ENCODE results near the gene CBR3.

The CBR3 gene

DNA sequence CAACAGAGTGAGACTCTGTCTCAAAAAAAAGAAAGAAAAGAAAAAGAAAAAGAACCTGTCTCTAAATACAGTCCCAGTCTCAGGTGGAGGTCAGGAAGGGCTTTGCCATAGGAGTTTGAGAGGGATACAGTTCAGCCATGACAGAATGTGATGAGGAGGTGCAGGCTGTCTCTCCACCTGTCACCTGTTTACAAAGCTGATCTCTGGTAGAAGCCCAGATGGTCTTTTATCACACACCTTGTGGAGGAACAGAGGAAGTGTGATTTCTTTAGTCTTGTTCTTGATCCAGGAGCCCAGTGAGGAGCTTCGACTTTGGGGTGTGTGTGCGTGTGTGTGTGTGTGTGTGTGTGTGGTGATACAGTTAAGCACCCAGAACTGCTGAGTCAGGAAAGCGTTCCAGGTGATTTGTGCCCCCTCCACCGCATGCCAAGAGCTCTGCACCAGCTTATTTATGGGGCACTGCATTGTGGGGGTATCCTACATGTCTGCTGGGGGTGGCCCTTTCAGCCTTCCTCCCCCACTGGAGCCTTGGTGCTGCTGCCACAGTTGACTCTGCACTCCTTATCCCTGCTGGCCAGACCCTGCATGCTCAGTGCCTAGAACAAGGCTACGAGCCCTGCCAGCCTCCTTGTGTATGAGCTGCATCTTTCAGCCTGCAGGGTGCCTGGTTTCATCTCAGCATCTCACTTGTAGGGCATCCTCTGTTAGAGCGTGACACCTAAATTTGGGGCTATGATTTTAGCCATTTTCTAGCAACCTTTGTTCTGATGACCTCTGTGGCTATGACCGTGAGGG, 41.1 kb downstream of the CBR3 start:
- Mint-ChIP-seq H3K4me3 (no peak overlapping the region), H3K27ac (no peak overlapping the region), H3K36me3 (ENCODE audit: low read depth) (peaks cover 7% of the 10 kb centered on the region), H3K27me3 (no peaks in the 10 kb centered on the region), H3K4me1 (peaks cover 15% of the 10 kb centered on the region), H3K9me3 (no peaks in the 10 kb centered on the region)
- DNase-seq, result no peak
- ATAC-seq, result no peak

DNA sequence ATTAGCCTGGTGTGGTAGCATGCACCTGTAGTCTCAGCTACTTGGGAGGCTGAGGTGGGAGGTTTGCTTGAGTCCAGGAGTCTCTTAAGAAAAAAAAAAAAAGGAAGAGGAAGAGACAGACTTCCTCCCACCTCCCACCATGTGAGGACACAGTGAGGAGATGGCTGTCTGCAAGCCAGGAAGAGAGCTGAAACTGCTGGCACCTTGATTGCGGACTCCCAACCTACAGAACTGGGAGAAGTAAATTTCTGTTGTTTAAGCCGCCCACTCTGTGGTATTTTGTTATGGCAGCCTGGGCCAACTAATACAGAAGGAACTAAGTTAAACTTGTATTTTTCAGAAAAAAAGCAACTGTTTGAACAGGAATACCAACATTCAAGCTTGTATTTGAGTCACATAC, 43.5 kb downstream of the CBR3 start:
- Mint-ChIP-seq H3K36me3 (ENCODE audit: low read depth) (peaks cover 6% of the 10 kb centered on the region), H3K27ac (no peak overlapping the region), H3K9me3 (no peaks in the 10 kb centered on the region)

DNA sequence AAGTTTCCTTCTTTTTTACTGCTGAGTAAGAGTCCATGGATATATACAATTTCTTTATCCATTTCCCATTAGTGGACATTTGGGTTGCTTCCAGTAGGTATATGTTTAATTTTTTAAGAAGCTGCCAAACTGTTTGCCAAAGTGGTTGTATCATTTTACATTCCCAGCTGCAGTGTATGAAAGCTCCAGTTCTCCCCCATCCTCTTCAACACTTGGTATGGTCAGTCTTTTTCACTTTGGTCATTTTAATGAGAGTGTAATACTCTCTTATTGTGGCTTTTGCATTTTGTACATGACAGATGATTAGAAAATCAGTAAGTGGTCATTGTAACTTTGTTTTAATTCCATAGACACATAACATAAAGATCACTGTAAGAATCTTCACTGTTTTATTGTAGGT, 44.3 kb downstream of the CBR3 start:
- H3K9me3 Mint-ChIP-seq, result no peaks in the 10 kb centered on the region
- H3K27me3 Mint-ChIP-seq, result no peaks in the 10 kb centered on the region
- H3K4me3 Mint-ChIP-seq, result no peak overlapping the region

More for the DNA sequence above, 43.5 kb downstream of the CBR3 start:
- Mint-ChIP-seq H3K4me3 (no peak overlapping the region), H3K27me3 (no peaks in the 10 kb centered on the region), H3K4me1 (peaks cover 10% of the 10 kb centered on the region)
- ATAC-seq, result no peak
- DNase-seq, result no peak

DNA sequence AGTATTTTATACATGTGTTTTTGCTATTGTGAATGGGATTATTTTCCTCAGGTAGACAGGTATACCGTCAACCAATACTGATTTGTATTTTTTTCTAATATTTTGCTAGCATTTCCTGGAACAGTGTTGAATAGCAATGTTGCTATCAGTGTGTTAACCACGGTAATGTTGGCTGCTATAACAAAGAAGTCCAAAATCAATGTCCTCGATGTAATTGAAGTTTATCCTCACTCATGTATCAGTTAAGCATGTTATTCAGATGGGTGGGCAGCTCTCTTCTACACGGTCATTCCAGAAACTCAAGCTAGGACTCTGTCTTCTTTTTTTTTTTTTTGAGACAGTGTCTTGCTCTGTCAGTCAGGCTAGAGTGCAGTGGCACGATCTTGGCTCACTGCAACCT, 46.1 kb downstream of the CBR3 start:
- Mint-ChIP-seq H3K36me3 (ENCODE audit: low read depth) (peaks cover 6% of the 10 kb centered on the region), H3K4me1 (no peaks in the 10 kb centered on the region), H3K9me3 (no peaks in the 10 kb centered on the region), H3K4me3 (no peak overlapping the region), H3K27ac (no peak overlapping the region), H3K27me3 (no peaks in the 10 kb centered on the region)
- ATAC-seq (no peak), DNase-seq (no peak)

More for the DNA sequence above, 44.3 kb downstream of the CBR3 start:
- ATAC-seq (no peak), DNase-seq (no peak)
- Mint-ChIP-seq H3K4me1 (peaks cover 5% of the 10 kb centered on the region), H3K36me3 (ENCODE audit: low read depth) (peaks cover 6% of the 10 kb centered on the region), H3K27ac (no peak overlapping the region)

DNA sequence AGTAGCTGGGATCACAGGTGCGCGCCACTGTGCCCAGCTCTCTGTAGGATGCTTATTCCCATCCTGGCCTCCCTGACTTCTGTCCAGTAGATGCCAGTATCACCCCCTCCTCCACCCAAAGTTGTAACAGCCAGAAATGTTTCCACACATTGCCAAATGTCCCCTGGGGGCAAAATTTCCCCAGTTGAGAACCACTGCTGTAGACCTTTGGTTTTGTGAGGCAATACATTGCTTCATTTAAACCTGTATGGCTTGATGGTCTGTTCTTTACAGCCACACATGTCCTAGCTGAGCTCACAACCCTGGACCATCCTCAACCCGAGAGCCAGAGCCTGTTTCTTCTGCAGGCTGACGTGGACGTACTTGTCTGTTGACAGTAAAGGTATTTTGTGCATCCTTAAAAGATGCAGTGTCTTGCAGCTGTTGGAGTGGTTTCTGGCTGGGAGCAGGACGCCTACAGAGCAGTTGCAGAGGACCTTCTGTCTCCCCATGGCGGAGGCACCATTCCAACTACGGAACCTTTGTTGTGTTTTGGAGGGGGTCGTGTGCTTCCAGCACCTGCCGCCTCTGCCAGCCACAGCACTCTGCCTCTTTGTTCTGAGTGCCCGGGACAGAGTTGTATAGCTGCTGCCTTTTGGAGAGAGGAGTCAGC, 48.4 kb downstream of the CBR3 start:
- no peak overlapping the region for H3K4me3 Mint-ChIP-seq
- H3K27ac Mint-ChIP-seq, result no peak overlapping the region
- H3K27me3 Mint-ChIP-seq, result no peaks in the 10 kb centered on the region
- H3K9me3 Mint-ChIP-seq, result no peaks in the 10 kb centered on the region
- ATAC-seq, result no peak
- H3K36me3 Mint-ChIP-seq (ENCODE audit: low read depth), result peaks cover 8% of the 10 kb centered on the region
- no peak for DNase-seq
- H3K4me1 Mint-ChIP-seq, result peaks cover 1% of the 10 kb centered on the region

DNA sequence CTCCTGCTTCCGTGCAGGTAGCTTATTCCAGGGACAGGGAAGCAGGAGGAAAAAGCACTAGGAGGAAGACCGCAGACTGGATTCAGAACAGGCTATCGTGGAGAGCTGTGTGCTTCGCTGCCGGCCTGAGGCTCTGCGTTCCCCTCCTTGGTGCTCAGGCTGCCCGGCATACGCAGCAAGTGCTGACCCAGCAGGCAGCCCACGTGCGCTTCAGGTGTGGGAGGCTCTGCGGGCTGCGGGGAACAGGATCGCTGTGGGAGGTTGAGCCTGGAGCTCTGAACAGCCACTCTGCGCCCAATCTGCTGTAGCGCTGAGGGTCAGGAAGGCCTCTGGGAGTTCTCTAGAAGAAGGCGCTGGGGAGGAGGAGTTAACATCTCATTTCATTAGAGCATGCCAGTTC, 49.7 kb downstream of the CBR3 start:
- Mint-ChIP-seq H3K27me3 (no peaks in the 10 kb centered on the region), H3K4me3 (no peak overlapping the region), H3K36me3 (ENCODE audit: low read depth) (peaks cover 5% of the 10 kb centered on the region), H3K27ac (no peak overlapping the region), H3K9me3 (no peaks in the 10 kb centered on the region), H3K4me1 (peaks cover 6% of the 10 kb centered on the region)
- no peak for DNase-seq
- no peak for ATAC-seq

DNA sequence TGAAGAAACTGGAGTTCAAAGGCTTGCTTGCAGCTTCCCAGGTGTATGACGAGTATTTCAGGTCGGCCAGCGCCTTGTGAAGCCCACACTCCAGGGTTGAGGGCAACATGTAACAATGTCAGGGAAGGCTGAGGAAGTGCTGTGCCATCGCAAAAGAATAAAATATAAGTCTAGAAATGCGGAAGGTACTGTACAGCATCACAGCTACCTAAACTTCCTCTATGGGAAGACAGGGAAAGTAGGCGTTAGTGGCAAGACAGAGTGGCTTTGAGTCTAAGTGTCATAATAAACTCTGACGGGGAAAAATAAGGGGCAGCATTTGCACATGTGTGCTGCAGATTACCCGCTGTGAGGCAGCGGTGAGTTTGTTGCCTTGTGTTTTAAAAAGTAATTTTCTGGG, 50.6 kb downstream of the CBR3 start:
- Mint-ChIP-seq H3K9me3 (no peaks in the 10 kb centered on the region), H3K4me3 (no peak overlapping the region), H3K4me1 (peaks cover 6% of the 10 kb centered on the region)

DNA sequence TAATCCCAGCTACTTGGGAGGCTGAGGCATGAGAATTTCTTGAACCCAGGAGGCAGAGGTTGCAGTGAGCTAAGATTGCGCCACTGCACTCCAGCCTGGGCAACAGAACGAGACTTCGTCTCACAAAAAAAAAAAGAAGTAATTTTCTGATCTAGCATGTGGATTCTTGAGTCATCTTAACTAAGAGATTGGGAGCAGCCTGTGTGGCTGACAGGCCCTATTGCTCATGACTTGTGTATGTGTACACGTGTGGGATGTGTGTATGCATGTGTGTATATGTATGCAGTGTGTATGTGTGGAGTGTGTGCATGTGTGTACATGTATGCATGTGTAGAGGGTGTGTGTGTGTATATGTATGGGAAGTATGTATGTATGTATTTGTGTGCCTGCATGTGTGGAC, 51.2 kb downstream of the CBR3 start:
- Mint-ChIP-seq H3K36me3 (ENCODE audit: low read depth) (peaks cover 7% of the 10 kb centered on the region), H3K9me3 (no peaks in the 10 kb centered on the region), H3K27ac (no peak overlapping the region), H3K4me3 (no peak overlapping the region), H3K27me3 (no peaks in the 10 kb centered on the region), H3K4me1 (peaks cover 6% of the 10 kb centered on the region)
- no peak for DNase-seq
- ATAC-seq, result no peak

More for the DNA sequence above, 50.6 kb downstream of the CBR3 start:
- no peak for DNase-seq
- peaks cover 5% of the 10 kb centered on the region for H3K36me3 Mint-ChIP-seq (ENCODE audit: low read depth)
- no peaks in the 10 kb centered on the region for H3K27me3 Mint-ChIP-seq
- no peak for ATAC-seq
- no peak overlapping the region for H3K27ac Mint-ChIP-seq

DNA sequence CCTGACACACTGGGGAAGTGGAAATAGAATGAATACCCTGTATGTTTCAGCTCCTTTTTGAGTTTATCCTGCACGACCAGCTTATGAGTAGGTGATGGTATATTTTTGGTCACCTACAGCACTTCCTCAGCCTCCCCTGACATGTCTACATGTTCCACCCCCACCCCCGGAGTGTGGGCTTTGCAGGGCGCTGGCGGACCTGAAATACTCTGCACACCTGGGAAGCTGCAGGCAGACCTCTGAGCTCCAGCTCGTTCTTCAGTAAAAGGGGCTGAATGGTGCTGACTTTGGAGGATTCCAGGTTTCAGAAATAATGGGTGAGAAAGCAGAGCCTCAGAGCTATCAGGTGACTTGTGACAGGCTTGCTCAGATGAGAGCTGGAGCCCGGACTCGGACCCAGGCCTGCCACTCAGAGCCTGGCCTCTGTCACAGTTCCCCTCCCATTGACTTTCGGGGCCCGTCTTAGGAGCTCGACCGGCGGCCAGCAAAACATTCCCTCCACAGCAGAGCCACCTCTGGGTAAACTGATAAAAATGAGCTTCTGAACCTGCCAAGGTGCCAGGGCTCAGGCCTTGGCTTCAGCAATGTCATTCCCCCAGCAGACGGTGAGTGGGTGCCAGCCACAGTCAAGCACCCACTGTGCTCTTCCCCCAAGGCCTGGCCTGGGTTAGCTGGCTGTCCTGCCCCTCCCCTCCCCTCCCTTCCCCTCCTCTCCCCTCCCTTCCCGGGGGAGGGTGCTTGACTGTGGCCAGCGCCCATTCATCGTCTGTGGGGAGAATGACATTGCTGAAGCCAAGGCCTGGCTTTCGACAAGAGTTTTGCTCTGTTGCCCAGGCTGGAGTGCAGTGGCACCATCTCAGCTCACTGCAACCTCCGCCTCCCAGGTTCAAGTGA, 51.9 kb downstream of the CBR3 start:
- Mint-ChIP-seq H3K36me3 (ENCODE audit: low read depth) (peaks cover 7% of the 10 kb centered on the region), H3K27ac (no peak overlapping the region), H3K4me1 (peaks cover 6% of the 10 kb centered on the region), H3K4me3 (no peak overlapping the region), H3K27me3 (no peaks in the 10 kb centered on the region), H3K9me3 (no peaks in the 10 kb centered on the region)
- DNase-seq (no peak), ATAC-seq (no peak)

DNA sequence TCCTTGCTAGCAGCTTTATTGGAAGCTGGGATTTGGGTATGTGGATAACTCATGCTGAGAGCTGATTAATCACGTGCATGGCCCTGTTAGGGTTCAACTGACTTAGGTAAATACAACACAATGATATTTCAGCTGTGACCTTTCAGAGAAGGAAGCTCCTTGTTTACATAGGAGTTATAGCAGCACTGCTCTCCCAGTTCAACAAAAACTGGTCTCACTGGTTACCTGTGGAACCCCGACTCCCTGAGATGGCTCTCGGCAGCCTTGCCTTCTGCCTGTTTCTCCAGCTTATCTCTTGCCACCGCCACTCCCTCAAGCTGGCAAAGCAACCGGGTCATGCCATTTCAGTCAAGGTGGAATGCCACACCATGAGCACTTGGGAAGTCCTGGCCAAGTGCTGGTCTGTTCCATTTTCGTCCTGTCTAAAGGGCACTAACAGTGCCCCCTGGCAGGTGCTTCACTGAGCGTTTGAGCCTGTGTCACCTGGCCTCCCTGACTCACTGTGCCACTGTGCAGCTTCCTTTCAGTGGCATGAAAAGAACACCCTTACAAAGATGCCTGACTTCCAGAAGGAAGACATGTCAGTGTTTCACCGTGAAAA, 53.3 kb downstream of the CBR3 start:
- Mint-ChIP-seq H3K4me1 (peaks cover 6% of the 10 kb centered on the region), H3K27ac (no peak overlapping the region), H3K9me3 (no peaks in the 10 kb centered on the region), H3K36me3 (ENCODE audit: low read depth) (peaks cover 5% of the 10 kb centered on the region), H3K27me3 (no peaks in the 10 kb centered on the region), H3K4me3 (no peak overlapping the region)
- ATAC-seq, result no peak
- no peak for DNase-seq

DNA sequence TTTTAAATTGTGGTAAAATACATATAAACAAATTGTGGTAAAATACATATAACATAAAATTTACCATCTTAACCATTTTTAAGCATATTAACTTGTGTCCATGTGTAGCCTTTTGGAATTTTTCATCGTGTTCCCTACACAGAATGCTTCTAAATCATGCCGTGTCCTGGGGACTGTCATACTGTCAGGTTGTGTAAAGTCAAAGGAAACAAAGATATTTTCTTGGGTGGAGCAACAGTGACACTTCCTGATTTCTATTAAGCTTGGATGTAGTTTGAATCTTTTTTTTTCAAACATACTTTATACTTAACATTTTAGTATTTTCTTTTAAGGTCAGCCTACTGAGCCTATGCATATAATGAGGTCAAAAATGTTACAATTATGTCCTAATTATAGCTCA, 54.1 kb downstream of the CBR3 start:
- Mint-ChIP-seq H3K4me3 (no peak overlapping the region), H3K27me3 (no peaks in the 10 kb centered on the region), H3K36me3 (ENCODE audit: low read depth) (peaks cover 5% of the 10 kb centered on the region), H3K27ac (no peak overlapping the region), H3K4me1 (peaks cover 6% of the 10 kb centered on the region), H3K9me3 (no peaks in the 10 kb centered on the region)
- DNase-seq (no peak), ATAC-seq (no peak)

DNA sequence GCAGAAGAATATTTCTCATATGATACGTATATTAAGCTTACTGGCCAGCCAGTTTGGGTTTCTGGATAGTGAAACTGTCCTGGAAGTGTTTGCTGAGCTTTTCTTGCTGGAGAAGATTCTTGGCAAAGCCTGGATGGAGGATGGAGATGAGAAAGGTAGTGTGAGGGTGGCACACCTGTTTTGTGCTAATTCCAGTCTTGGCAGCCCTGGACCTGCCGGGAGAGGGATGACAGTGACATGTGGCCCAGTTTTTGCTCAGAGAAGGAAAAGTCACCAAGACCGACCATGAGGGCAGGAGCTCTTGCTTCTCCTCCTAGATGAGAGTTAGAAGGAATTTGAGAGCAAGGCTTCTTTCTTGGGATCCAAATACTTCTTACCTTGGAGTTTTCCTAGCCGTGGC, 55.9 kb downstream of the CBR3 start:
- H3K4me3 Mint-ChIP-seq, result no peak overlapping the region
- no peaks in the 10 kb centered on the region for H3K27me3 Mint-ChIP-seq
- H3K9me3 Mint-ChIP-seq, result no peaks in the 10 kb centered on the region
- ATAC-seq (no peak), DNase-seq (no peak)
- peaks cover 6% of the 10 kb centered on the region for H3K4me1 Mint-ChIP-seq
- no peak overlapping the region for H3K27ac Mint-ChIP-seq
- H3K36me3 Mint-ChIP-seq (ENCODE audit: low read depth), result peaks cover 5% of the 10 kb centered on the region

DNA sequence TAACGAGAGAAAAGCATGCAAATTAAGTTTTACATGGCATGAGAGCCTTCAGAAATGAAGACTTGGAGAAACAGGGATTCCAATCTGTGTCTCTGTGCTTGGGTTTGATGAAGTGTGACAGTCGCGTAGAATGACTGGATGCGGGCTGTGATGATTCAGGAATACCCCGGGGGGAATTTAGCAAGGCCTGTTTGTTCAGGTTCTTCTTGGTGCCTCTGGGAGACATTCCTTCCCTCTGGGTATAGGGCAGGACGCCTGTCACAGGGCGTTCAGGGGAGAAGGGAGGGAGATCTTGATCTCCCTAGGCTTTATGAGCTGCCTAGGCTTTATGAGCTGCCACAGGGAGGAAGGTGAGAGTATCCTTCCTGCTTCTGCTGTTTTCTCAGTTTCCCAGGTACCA, 58.3 kb downstream of the CBR3 start:
- peaks cover 5% of the 10 kb centered on the region for H3K4me1 Mint-ChIP-seq
- DNase-seq (no peak), ATAC-seq (no peak)
- H3K27me3 Mint-ChIP-seq, result no peaks in the 10 kb centered on the region
- H3K9me3 Mint-ChIP-seq, result no peaks in the 10 kb centered on the region
- H3K36me3 Mint-ChIP-seq (ENCODE audit: low read depth), result peaks cover 3% of the 10 kb centered on the region
- H3K27ac Mint-ChIP-seq, result no peak overlapping the region
- no peak overlapping the region for H3K4me3 Mint-ChIP-seq

DNA sequence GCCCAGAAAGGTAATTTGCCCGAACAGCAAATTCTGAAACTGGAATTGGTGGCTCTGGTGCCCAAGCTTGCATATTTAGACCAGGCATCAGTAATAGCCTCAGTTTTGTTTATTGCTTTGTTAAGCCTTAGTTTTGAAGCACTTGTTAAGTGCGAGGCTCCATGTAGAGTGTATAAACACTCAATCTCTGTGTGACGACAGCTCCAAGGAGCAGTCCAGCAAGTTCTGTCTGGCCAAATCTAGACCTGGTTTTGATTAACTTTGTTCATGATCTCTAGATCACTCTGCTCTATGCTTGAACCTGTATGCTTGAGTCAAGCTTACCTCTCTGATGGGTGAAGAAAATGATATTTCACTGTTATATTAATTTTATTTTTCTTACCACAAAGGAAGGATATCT, 59.1 kb downstream of the CBR3 start:
- H3K27me3 Mint-ChIP-seq, result no peaks in the 10 kb centered on the region
- DNase-seq (no peak), ATAC-seq (no peak)
- no peaks in the 10 kb centered on the region for H3K9me3 Mint-ChIP-seq
- H3K4me1 Mint-ChIP-seq, result no peaks in the 10 kb centered on the region
- H3K4me3 Mint-ChIP-seq, result no peak overlapping the region
- peaks cover 5% of the 10 kb centered on the region for H3K36me3 Mint-ChIP-seq (ENCODE audit: low read depth)
- no peak overlapping the region for H3K27ac Mint-ChIP-seq
